HFF-Myc (cell line): ENCODE results near the gene SCARF2.
"Not testable (repeated sequence)": the region's sequence is repeated elsewhere in the genome, so short reads cannot be mapped to it uniquely, and the experiment has no call there.

Source experiments
- DNase-seq: peaks from one replicate; pipeline ENCODE4 v3.0.0-alpha.2; 2011; ENCODE audit warnings: low read depth; ENCODE audit errors: extremely low read depth
- H3K4me3 ChIP-seq: replicated peaks from 2 replicates; pipeline ENCODE4 v1.5.1; 2011; ENCODE audit warnings: low read depth, mild to moderate bottlenecking, control low read depth, low read length
- TF ChIP-seq, protein P1 (sequence below): IDR thresholded peaks from 2 replicates; pipeline ENCODE4 v1.5.1; 2012; ENCODE audit warnings: mild to moderate bottlenecking, low read depth, low read length, control low read depth; ENCODE audit errors: missing control alignments

The SCARF2 gene

GRCh38 chr22:20421507-20421874 is 16.1 kb downstream of the SCARF2 start:
- no peak for DNase-seq
- TF ChIP-seq, protein P1, sequence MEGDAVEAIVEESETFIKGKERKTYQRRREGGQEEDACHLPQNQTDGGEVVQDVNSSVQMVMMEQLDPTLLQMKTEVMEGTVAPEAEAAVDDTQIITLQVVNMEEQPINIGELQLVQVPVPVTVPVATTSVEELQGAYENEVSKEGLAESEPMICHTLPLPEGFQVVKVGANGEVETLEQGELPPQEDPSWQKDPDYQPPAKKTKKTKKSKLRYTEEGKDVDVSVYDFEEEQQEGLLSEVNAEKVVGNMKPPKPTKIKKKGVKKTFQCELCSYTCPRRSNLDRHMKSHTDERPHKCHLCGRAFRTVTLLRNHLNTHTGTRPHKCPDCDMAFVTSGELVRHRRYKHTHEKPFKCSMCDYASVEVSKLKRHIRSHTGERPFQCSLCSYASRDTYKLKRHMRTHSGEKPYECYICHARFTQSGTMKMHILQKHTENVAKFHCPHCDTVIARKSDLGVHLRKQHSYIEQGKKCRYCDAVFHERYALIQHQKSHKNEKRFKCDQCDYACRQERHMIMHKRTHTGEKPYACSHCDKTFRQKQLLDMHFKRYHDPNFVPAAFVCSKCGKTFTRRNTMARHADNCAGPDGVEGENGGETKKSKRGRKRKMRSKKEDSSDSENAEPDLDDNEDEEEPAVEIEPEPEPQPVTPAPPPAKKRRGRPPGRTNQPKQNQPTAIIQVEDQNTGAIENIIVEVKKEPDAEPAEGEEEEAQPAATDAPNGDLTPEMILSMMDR: no peak
- H3K4me3 ChIP-seq: no peak overlapping the region

DNA sequence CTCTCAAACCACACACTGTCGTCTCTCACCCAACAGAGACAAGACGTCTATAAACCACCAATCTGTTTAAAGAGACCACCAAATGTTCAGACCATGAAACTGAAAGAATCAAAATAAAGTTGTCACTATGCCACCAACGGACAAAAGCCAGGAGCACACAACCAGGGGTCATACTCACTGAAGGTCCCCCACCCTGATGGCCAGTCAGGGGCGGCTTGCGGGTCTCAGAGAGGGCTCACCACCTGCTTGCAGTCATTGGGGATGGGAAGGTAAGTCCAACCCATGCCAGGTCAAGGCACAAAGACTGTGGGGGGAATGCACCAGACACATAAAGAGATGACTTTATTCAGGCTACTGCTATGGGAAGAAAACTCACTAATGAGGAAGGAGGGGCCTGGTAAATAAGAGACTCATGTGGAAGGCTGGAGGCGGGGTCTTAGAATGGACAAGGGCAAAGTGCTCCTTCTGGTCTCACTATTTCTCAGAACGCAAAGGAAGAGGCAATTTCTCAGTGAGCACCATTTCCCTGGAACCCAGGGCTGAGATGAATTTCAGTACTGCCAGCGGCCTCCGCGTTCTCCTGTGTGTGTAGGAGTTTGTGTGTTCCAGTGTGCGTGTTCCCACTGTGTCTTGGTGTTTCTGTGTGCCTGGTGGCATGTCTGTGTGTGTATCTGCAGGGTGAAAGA is 17.3 kb downstream of the SCARF2 start:
- DNase-seq: no peak
- no peak overlapping the region for H3K4me3 ChIP-seq
- TF ChIP-seq, protein P1: no peak

GRCh38 chr22:20419664-20419951 is 18.0 kb downstream of the SCARF2 start:
- DNase-seq: no peak
- TF ChIP-seq, protein P1: no peak
- no peak overlapping the region for H3K4me3 ChIP-seq

- peak overlapping the region; percentile 35 for H3K4me3 ChIP-seq
- DNase-seq: no peak
- TF ChIP-seq, protein P1: peak; percentile 79
Measured at GRCh38 chr22:20418211-20418788, 19.3 kb downstream of the SCARF2 start.

DNA sequence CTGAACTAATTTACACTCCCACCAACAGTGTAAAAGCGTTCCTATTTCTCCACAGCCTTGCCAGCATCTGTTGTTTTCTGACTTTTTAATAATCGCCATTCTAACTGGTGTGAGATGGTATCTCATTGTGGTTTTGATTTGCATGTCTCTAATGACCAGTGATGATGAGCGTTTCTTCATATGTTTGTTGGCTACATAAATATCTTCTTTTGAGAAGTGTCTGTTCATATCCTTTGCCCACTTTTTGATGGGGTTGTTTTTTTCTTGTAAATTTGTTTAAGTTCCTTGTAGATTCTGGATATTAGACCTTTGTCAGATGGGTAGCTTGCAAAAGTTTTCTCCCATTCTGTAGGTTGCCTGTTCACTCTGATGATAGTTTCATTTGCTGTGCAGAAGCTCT is 21.9 kb downstream of the SCARF2 start:
- not testable (repeated sequence) for H3K4me3 ChIP-seq, DNase-seq

DNA sequence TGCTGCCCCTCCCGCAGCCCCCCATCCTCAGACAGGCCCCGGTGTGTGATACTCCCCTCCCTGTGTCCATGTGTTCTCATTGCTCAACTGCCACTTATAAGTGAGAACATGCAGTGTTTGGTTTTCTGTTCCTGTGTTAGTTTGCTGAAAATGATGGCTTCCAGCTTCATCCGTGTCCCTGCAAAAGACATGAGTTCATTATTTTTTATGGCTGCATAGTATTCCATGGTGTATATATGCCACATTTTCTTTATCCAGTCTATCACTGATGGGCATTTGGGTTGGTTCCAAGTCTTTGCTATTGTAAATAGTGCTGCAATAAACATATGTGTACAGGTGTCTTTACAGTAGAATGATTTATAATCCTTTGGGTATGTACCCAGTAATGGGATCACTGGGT is 22.4 kb downstream of the SCARF2 start:
- DNase-seq, H3K4me3 ChIP-seq: not testable (repeated sequence)

DNA sequence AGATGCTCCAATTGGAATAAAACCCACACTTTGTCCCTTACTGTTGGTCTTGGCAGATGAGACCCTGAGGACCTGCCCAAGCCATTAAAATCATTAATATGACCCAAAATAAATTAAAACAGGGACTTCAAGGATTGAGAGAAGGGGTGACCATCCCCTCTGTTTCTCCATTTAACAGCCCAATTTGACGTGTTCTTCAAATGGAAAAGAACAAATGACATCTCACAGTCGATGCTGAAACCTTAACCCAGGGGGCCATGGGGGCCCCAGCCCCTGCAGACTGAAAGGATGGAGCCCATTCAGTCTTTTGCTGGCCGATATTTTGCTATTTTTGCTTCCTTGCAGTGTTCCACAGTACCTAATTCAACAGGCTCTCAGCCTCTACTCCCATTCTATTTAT is 23.2 kb downstream of the SCARF2 start:
- DNase-seq: no peak
- no peak overlapping the region for H3K4me3 ChIP-seq
- TF ChIP-seq, protein P1: no peak

- no peak for DNase-seq
- no peak overlapping the region for H3K4me3 ChIP-seq
- TF ChIP-seq, protein P1: no peak
Measured at GRCh38 chr22:20414059-20414440, 23.6 kb downstream of the SCARF2 start.
